ENCODE measurements around the gene STON2.
"Not testable (repeated sequence)": the region's sequence is repeated elsewhere in the genome, so short reads cannot be mapped to it uniquely, and the experiment has no call there.

STON2 gene

DNA sequence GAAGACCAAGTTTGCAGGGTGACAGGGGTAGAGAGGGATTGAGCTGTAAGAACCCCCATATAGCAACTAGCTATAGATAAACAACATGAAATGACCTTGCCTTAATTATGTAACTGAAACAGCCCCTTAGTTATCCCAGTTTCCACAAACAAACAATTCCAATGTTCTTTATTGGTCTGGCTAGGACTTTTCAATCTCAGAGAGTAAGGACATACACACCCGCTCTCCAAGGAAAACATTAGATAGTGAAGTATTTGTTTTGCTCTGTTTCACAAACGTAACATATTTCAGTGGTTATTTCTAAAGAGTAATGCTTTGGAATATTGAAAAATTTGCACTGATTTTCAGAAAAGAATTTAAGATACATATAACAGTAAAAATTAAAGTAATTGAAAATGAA, 127.8 kb downstream of the STON2 start:
- TF ChIP-seq ZNF274 (IDR thresholded peaks at IDR 0.05; ENCODE audit: low read depth, low read length), result no peak
- no peak overlapping the region for H3K4me3 ChIP-seq (ENCODE audit: low read length)

DNA sequence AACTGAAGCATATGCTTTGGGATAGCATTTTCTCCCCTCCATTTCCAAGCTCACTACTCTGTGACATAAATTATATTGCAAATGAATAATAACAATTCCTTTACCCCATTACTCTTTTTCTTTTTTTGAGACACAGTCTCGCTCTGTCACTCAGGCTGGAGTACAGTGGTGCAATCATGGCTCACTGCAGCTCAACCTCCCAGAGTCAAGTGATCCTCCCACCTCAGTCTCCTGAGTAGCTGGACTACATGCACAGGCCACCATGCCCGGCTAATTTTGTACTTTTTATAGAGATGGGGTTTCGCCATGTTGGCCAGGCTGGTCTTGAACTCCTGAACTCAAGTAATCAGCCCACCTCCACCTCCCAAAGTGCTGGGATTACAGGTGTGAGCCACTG, 130.1 kb downstream of the STON2 start:
- no peak overlapping the region for H3K4me3 ChIP-seq (ENCODE audit: low read length)
- no peak for TF ChIP-seq ZNF274 (IDR thresholded peaks at IDR 0.05; ENCODE audit: low read depth, low read length)

- no peak for TF ChIP-seq ZNF274 (IDR thresholded peaks at IDR 0.05; ENCODE audit: low read depth, low read length)
- H3K4me3 ChIP-seq (ENCODE audit: low read length), result no peak overlapping the region
Measured at GRCh38 chr14:81269100-81269978, 130.8 kb downstream of the STON2 start.

DNA sequence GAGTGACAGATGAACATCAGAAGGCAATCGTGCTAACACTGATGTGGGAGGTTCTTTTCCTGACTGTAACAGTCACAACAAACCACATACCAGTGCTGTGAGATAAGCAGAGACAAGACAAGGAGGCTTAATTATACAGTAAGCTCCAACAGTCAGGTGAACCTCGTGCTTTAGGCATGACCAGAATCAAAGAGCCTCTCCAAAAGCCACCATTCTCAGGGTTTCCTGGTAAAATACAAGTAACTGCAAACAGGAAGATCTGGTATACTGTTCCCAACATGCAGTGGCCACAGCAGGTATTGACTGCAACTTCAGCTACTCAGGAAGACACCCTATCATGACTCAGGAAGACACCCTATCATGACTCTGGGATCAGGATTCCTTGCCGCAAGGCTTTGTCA, 132.1 kb downstream of the STON2 start:
- no peak for TF ChIP-seq ZNF274 (IDR thresholded peaks at IDR 0.05; ENCODE audit: low read depth, low read length)
- no peak overlapping the region for H3K4me3 ChIP-seq (ENCODE audit: low read length)

DNA sequence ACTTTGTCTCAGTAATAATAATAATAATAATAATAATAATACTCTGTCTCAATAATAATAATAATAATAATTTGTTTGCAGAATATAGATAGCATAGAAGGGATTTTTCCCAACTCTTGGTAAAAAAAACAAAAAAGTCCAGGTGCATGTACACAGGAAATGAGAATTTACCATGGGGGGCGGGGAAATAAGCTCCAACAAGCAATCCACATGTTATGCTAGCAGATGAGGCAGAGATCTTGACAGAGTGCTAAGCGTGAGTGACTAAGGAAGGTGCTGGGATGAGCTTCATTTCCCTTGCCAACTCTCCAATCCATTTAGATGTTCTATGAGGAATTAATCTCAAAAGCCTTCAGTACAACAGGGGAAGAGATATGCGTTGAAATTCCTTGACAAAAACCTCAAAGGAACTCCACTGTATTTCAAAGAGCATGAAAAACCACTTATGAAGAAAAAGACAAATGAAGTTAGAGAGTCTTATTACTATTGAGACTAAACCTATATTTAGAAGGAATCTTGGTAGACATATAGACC, 134.4 kb downstream of the STON2 start:
- no peak overlapping the region for H3K4me3 ChIP-seq (ENCODE audit: low read length)
- TF ChIP-seq ZNF274 (IDR thresholded peaks at IDR 0.05; ENCODE audit: low read depth, low read length), result no peak

GRCh38 chr14:81264671-81265070, 135.5 kb downstream of the STON2 start:
- no peak overlapping the region for H3K4me3 ChIP-seq (ENCODE audit: low read length)
- TF ChIP-seq ZNF274 (IDR thresholded peaks at IDR 0.05; ENCODE audit: low read depth, low read length), result no peak

GRCh38 chr14:81263777-81264410, 136.2 kb downstream of the STON2 start:
- H3K4me3 ChIP-seq (ENCODE audit: low read length), result no peak overlapping the region
- no peak for TF ChIP-seq ZNF274 (IDR thresholded peaks at IDR 0.05; ENCODE audit: low read depth, low read length)

DNA sequence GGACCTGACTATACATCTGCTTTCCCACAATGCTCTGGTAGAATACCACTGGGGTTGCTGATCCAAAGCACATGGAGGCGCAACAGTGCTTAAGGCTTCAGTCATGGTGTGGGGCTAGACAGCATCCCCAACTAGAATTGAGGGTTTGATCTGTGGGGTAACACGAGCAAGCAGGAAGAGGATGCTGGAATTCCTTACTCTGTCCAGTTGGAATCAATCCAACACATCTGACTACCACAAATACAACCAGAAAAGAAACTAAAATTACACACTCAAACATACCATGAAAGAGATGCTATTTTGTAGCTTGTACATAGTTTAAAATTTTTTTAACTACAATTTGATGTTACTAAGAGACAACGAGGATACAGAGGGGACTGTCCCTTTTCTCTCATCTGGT, 138.9 kb downstream of the STON2 start:
- no peak overlapping the region for H3K4me3 ChIP-seq (ENCODE audit: low read length)
- TF ChIP-seq ZNF274 (IDR thresholded peaks at IDR 0.05; ENCODE audit: low read depth, low read length), result no peak

GRCh38 chr14:81260732-81261131, 139.4 kb downstream of the STON2 start:
- no peak for TF ChIP-seq ZNF274 (IDR thresholded peaks at IDR 0.05; ENCODE audit: low read depth, low read length)
- H3K4me3 ChIP-seq (ENCODE audit: low read length), result no peak overlapping the region

DNA sequence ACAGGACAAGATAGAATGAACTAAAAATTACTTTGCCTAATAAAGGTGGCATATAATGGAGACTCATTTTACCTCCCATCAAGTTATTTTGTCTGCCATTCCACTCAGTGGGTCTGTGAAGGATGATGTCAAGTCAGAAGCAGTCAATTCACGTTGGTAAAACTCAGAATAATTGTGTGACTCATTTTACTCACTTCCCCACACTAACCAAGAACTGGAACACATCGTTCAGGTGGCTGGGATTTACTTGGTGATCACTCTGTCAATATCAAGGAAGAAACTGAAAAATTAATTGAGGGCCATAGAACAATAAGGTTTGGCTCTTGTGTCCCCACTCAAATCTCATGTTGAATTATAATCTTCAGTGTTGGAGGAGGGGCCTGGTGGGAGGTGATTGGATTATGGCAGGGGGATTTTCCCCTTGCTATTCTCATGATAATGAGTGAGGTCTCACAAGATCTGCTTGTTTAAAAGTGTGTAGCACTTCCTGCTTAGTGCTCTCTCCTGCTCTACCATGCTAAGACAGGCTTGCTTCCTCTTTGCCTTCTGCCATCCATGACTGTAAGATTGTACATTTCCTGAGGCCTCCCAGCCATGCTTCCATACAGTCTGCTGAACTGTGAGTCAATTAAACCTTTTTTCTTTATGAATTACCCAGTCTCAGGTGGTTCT, 143.7 kb downstream of the STON2 start:
- H3K4me3 ChIP-seq (ENCODE audit: low read length), result no peak overlapping the region
- TF ChIP-seq ZNF274 (IDR thresholded peaks at IDR 0.05; ENCODE audit: low read depth, low read length), result no peak

- TF ChIP-seq ZNF274 (IDR thresholded peaks at IDR 0.05; ENCODE audit: low read depth, low read length), result no peak
- no peak overlapping the region for H3K4me3 ChIP-seq (ENCODE audit: low read length)
Measured at GRCh38 chr14:81252278-81252677, 147.8 kb downstream of the STON2 start.

DNA sequence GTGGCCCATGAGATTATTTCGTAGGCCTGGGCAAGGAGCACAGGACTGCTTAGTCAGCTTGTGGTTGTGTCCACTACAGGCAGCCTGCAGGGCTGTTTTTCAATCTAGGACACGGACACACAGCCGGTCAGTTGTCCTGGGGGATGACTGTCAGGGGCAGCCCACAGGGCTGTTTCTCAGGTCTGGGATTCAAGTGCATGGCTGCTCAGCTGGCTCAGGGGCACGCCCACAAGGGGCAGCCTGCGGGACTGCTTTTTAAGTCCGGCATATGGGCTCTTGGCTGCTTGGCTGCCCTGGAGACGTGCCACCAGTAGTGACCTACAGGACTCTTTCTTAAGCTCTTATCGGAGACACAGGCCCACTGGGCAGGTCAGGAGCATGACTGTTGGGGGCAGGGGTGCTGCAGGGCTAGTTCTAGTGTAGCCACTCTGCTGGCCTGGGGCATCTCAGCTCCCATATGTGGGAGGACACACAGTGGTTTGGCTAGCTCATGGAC, 152.8 kb downstream of the STON2 start:
- no peak for TF ChIP-seq ZNF274 (IDR thresholded peaks at IDR 0.05; ENCODE audit: low read depth, low read length)
- no peak overlapping the region for H3K4me3 ChIP-seq (ENCODE audit: low read length)

- H3K4me3 ChIP-seq (ENCODE audit: low read length), result no peak overlapping the region
- TF ChIP-seq ZNF274 (IDR thresholded peaks at IDR 0.05; ENCODE audit: low read depth, low read length), result no peak
Measured at GRCh38 chr14:81246461-81247270, 153.5 kb downstream of the STON2 start.

DNA sequence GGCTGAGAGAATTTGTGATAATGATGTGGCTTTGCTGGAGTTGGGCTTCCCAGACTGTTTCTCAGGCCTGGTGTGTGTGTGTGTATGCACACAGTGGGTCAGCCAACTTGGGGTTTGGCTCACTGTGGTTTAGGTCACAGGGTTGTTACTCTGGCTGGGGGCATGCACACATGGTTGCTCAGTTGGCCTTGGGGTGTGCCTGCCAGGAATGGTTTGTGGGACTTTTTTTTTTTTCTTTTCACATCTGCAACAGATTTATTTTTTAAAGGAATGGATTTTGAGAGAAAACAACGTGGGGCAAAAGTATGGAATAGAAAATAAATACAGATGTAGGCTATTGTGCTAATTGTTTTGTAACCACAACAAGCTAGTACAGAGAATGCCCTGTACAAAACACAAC, 154.4 kb downstream of the STON2 start:
- H3K4me3 ChIP-seq (ENCODE audit: low read length), result no peak overlapping the region
- TF ChIP-seq ZNF274 (IDR thresholded peaks at IDR 0.05; ENCODE audit: low read depth, low read length), result no peak

DNA sequence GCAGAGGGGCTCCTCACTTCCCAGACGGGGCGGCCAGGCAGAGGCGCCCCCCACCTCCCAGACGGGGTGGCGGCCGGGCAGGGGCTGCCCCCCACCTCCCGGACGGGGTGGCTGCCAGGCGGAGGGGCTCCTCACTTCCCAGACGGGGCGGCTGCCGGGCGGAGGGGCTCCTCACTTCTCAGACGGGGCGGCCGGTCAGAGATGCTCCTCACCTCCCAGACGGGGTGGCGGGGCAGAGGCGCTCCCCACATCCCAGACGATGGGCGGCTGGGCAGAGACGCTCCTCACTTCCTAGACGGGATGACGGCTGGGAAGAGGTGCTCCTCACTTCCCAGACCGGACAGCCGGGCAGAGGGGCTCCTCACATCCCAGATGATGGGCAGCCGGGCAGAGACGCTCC, 155.7 kb downstream of the STON2 start:
- not testable (repeated sequence) for H3K4me3 ChIP-seq (ENCODE audit: low read length)
